Neural crest cell (in vitro differentiated cells): ENCODE data around the gene NAGLU. TPM values are rescaled to one million over a fixed set of nuclear protein-coding genes. Genes with fewer than 3 reads are reported as not detected.

ENCODE experiments used
- DNase-seq: peaks from one replicate; pipeline ENCODE4 v3.0.0; 2021; ENCODE audit warnings: low read depth, mixed read lengths, low spot score
- H3K27ac Mint-ChIP-seq: one replicate; pipeline ENCODE4 v1.8.0; 2021; ENCODE audit warnings: mild to moderate bottlenecking, mixed read lengths; ENCODE audit not compliant: unreplicated experiment
- H3K27me3 Mint-ChIP-seq: 2 replicates; pipeline ENCODE4 v1.8.0; 2021; ENCODE audit warnings: low read depth, mild to moderate bottlenecking, mixed read lengths
- H3K36me3 Mint-ChIP-seq: 2 replicates; pipeline ENCODE4 v1.8.0; 2021; ENCODE audit warnings: low read depth, mild to moderate bottlenecking, mixed read lengths
- H3K4me1 Mint-ChIP-seq: 2 replicates; pipeline ENCODE4 v1.8.0; 2021; ENCODE audit warnings: mixed read lengths
- H3K4me3 Mint-ChIP-seq: one replicate; pipeline ENCODE4 v1.8.0; 2021; ENCODE audit warnings: mild to moderate bottlenecking, mixed read lengths
- H3K9me3 Mint-ChIP-seq: 2 replicates; pipeline ENCODE4 v1.8.0; 2021; ENCODE audit warnings: mixed read lengths
- CTCF ChIP-seq: fragments of 200-600 bp; sonication (generic); conservative IDR thresholded peaks from 2 replicates; pipeline ENCODE4 v1.5.0; 2021; ENCODE audit warnings: antibody characterized with exemption, mild to moderate bottlenecking
- total RNA-seq: library from RNA; stranded (reverse); gene quantifications from 2 replicates; pipeline ENCODE4 v1.2.1, GENCODE V29; 2021

NAGLU gene
- total RNA-seq, 1 donor from 2014 or later: 20.5 TPM

- Mint-ChIP-seq H3K9me3 (no peaks in the 10 kb centered on the region), H3K27ac (no peak overlapping the region), H3K27me3 (no peaks in the 10 kb centered on the region), H3K4me3 (no peak overlapping the region), H3K36me3 (peaks cover 5% of the 10 kb centered on the region), H3K4me1 (peaks cover 50% of the 10 kb centered on the region)
- DNase-seq: peak; percentile 77
- TF ChIP-seq CTCF: peak; percentile 90
Measured at GRCh38 chr17:42517516-42517915, 18.5 kb upstream of the NAGLU start.

- no peaks in the 10 kb centered on the region for H3K9me3 Mint-ChIP-seq
- H3K36me3 Mint-ChIP-seq: peaks cover 6% of the 10 kb centered on the region
- no peaks in the 10 kb centered on the region for H3K27me3 Mint-ChIP-seq
- no peak for TF ChIP-seq CTCF
- peak overlapping the region; percentile 36 for H3K4me3 Mint-ChIP-seq
- DNase-seq: no peak
- H3K4me1 Mint-ChIP-seq: peaks cover 54% of the 10 kb centered on the region
- H3K27ac Mint-ChIP-seq: peak overlapping the region; percentile 57
Measured at GRCh38 chr17:42518046-42518754, 17.8 kb upstream of the NAGLU start.

- H3K4me1 Mint-ChIP-seq: peaks cover 57% of the 10 kb centered on the region
- H3K27ac Mint-ChIP-seq: peak overlapping the region; percentile 97
- no peak for DNase-seq
- peaks cover 6% of the 10 kb centered on the region for H3K36me3 Mint-ChIP-seq
- peak overlapping the region; percentile 36 for H3K4me3 Mint-ChIP-seq
- no peaks in the 10 kb centered on the region for H3K9me3 Mint-ChIP-seq
- H3K27me3 Mint-ChIP-seq: no peaks in the 10 kb centered on the region
- TF ChIP-seq CTCF: no peak
Measured at GRCh38 chr17:42518755-42519545, 17.1 kb upstream of the NAGLU start.

GRCh38 chr17:42519546-42520491 is 16.2 kb upstream of the NAGLU start:
- Mint-ChIP-seq H3K27me3 (no peaks in the 10 kb centered on the region), H3K9me3 (no peaks in the 10 kb centered on the region), H3K4me1 (peaks cover 57% of the 10 kb centered on the region), H3K27ac (peak overlapping the region; percentile 97), H3K36me3 (peaks cover 6% of the 10 kb centered on the region), H3K4me3 (peak overlapping the region; percentile 15)
- TF ChIP-seq CTCF: no peak
- DNase-seq: peak; percentile 11

GRCh38 chr17:42520540-42520951 is 15.5 kb upstream of the NAGLU start:
- Mint-ChIP-seq H3K4me3 (peak overlapping the region; percentile 9), H3K4me1 (peaks cover 57% of the 10 kb centered on the region), H3K36me3 (peaks cover 6% of the 10 kb centered on the region), H3K27ac (peak overlapping the region; percentile 97), H3K27me3 (no peaks in the 10 kb centered on the region), H3K9me3 (no peaks in the 10 kb centered on the region)
- peak; percentile 46 for TF ChIP-seq CTCF
- DNase-seq: peak; percentile 27
